B cell (primary cell): ENCODE results near the gene TMEM244. TPM values are rescaled to one million over a fixed set of nuclear protein-coding genes. Genes with fewer than 3 reads are reported as not detected.

ENCODE experiments used
- ATAC-seq: fragments of 200-7000 bp; cut with Tn5 transposase; one replicate; pipeline ENCODE4 v1.10.0; 2021; ENCODE audit warnings: low read depth, mild to moderate bottlenecking, moderate number of reproducible peaks, moderate library complexity
- CTCF ChIA-PET: fragments of 350-600 bp; sonication (Branson Sonifier 250); formaldehyde crosslinking; loops from one replicate; lab custom pipeline; 2021; ENCODE audit warnings: antibody characterized with exemption, inconsistent platforms; lab: Charles Lee
- POLR2A ChIA-PET: fragments of 350-600 bp; sonication (Branson Sonifier 250); formaldehyde crosslinking; loops from one replicate; lab custom pipeline; 2021; ENCODE audit warnings: antibody characterized with exemption; lab: Charles Lee
- DNase-seq: peaks from one replicate; pipeline ENCODE4 v3.0.0; 2013
- H2AFZ ChIP-seq: 2 replicates; pipeline ENCODE4 v1.6.1; 2012; ENCODE audit warnings: mild to moderate bottlenecking, low read depth, low read length; ENCODE audit not compliant: insufficient read depth, poor library complexity, severe bottlenecking
- H3K27ac ChIP-seq, 2 donors: 1 replicate in 1 of 2; 2 replicates in 1 of 2; pipeline ENCODE4 v1.5.1; 2012 to 2013; ENCODE audit warnings: low read length in 2 of 2, mild to moderate bottlenecking in 2 of 2, moderate library complexity in 1 of 2
- H3K27me3 ChIP-seq, 4 experiments: fragments of 200-600 bp in 1 of 4; sonication (generic) in 1 of 4; replicated peaks in 1 of 4; 1 replicate in 2 of 4; 2 replicates in 2 of 4; pipeline versions ENCODE4 v1.6.1 to v1.7.0; 2013 to 2016; ENCODE audit warnings: low read length in 3 of 4, mild to moderate bottlenecking in 2 of 4, mixed read lengths in 1 of 4, moderate library complexity in 1 of 4; ENCODE audit not compliant: insufficient read depth in 4 of 4, control insufficient read depth in 3 of 4; ENCODE audit errors: control extremely low read depth in 1 of 4
- H3K36me3 ChIP-seq, 2 experiments: replicated peaks in 1 of 2; 1 replicate in 1 of 2; 2 replicates in 1 of 2; pipeline versions ENCODE4 v1.6.1 to v1.7.1; 2013; ENCODE audit warnings: low read length in 1 of 2; ENCODE audit not compliant: insufficient read depth in 2 of 2, control insufficient read depth in 1 of 2; ENCODE audit errors: control extremely low read depth in 1 of 2, extremely low read depth in 1 of 2
- H3K4me1 ChIP-seq, 2 donors: fragments of 200-600 bp in 1 of 2; sonication (generic) in 1 of 2; 1 replicate in 1 of 2; 2 replicates in 1 of 2; pipeline versions ENCODE4 v1.5.1 to v1.6.1; 2013 to 2017; ENCODE audit warnings: low read length in 2 of 2; ENCODE audit not compliant: control insufficient read depth in 2 of 2, insufficient read depth in 2 of 2
- H3K4me2 ChIP-seq: replicated peaks from 2 replicates; pipeline ENCODE3; 2012; ENCODE audit warnings: mild to moderate bottlenecking, low read depth, low read length; ENCODE audit not compliant: poor library complexity, severe bottlenecking
- H3K4me3 ChIP-seq, 5 experiments: fragments of 200-600 bp in 1 of 5; sonication (generic) in 1 of 5; 1 replicate in 3 of 5; 2 replicates in 2 of 5; pipeline versions ENCODE4 v1.5.1 to v1.7.0; 2011 to 2016; ENCODE audit warnings: low read length in 4 of 5, mild to moderate bottlenecking in 4 of 5, low read depth in 2 of 5, control low read depth in 1 of 5, moderate library complexity in 1 of 5; ENCODE audit not compliant: insufficient read depth in 1 of 5; ENCODE audit errors: control extremely low read depth in 1 of 5, extremely low read depth in 1 of 5
- H3K79me2 ChIP-seq: fragments of 200-600 bp; sonication (generic); one replicate; pipeline ENCODE4 v1.6.0; 2016; ENCODE audit warnings: low read length; ENCODE audit not compliant: control insufficient read depth, insufficient read depth
- H3K9ac ChIP-seq: fragments of 200-600 bp; sonication (generic); 2 replicates; pipeline ENCODE4 v1.6.1; 2017; ENCODE audit warnings: mild to moderate bottlenecking, low read length, moderate library complexity
- H3K9me3 ChIP-seq, 3 donors: one replicate each; pipeline versions ENCODE4 v1.6.1 to v1.7.1; 2013; ENCODE audit warnings: low read length in 2 of 3; ENCODE audit not compliant: control insufficient read depth in 2 of 3, insufficient read depth in 1 of 3; ENCODE audit errors: control extremely low read depth in 1 of 3
- H4K20me1 ChIP-seq: 2 replicates; pipeline ENCODE4 v1.6.0; 2012; ENCODE audit warnings: mild to moderate bottlenecking, low read length; ENCODE audit not compliant: insufficient read depth, control insufficient read depth, poor library complexity, severe bottlenecking
- H3K27ac Mint-ChIP-seq: one replicate; pipeline ENCODE4 v1.8.0; 2021; ENCODE audit warnings: mixed read lengths
- H3K27me3 Mint-ChIP-seq: one replicate; pipeline ENCODE4 v1.8.0; 2021; ENCODE audit warnings: mixed read lengths
- H3K4me1 Mint-ChIP-seq: one replicate; pipeline ENCODE4 v1.8.0; 2021; ENCODE audit warnings: mixed read lengths
- H3K4me3 Mint-ChIP-seq: one replicate; pipeline ENCODE4 v1.8.0; 2021; ENCODE audit warnings: mixed read lengths
- H3K9me3 Mint-ChIP-seq: one replicate; pipeline ENCODE4 v1.8.0; 2022; ENCODE audit warnings: mixed read lengths; ENCODE audit not compliant: insufficient read depth
- CTCF ChIP-seq: fragments of 200-600 bp; IDR thresholded peaks from one replicate; pipeline ENCODE4 v1.8.0; 2022; ENCODE audit warnings: antibody characterized with exemption, mild to moderate bottlenecking
- EZH2 ChIP-seq: IDR thresholded peaks from 2 replicates; pipeline ENCODE4 v1.6.1; 2012; ENCODE audit warnings: borderline replicate concordance, low read depth, mild to moderate bottlenecking, moderate library complexity, low read length; ENCODE audit not compliant: insufficient read depth, poor library complexity, severe bottlenecking
- intact Hi-C: fragments of 100-400 bp; cut with micrococcal nuclease; formaldehyde crosslinking; loops from one replicate; pipeline ENCODE4 v1.10.0; 2022
- polyA plus RNA-seq: library from polyadenylated mRNA; depleted of rRNA; stranded (reverse); fragments of >200 nt; gene quantifications from 2 replicates; pipeline ENCODE4 v1.2.3, GENCODE V29; 2012
- total RNA-seq, 2 donors: library from RNA; stranded (reverse); fragments of 120-200 nt in 1 of 2; gene quantifications; 1 replicate in 1 of 2; 2 replicates in 1 of 2; pipeline versions ENCODE4 v1.2.3 to v1.2.4, GENCODE V29; 2013 to 2022

TMEM244 gene
- total and polyA plus RNA-seq, 2 donors (not counting 1 experiment from before 2014, with no cell fraction given), result not detected

GRCh38 chr6:129901910-129902309 lies 40.8 kb upstream of the TMEM244 start:
- ATAC-seq (peak; percentile 24), DNase-seq (no peak)
- Mint-ChIP-seq H3K4me3 (no peak overlapping the region), H3K4me1 (peaks cover 6% of the 10 kb centered on the region), H3K27ac (no peak overlapping the region), H3K9me3 (no peaks in the 10 kb centered on the region), H3K27me3 (peaks cover 4% of the 10 kb centered on the region)
- H4K20me1 ChIP-seq, result no peaks in the 10 kb centered on the region
- H3K4me2 ChIP-seq, result no peak overlapping the region
- no peaks in the 10 kb centered on the region for H3K79me2 ChIP-seq
- intact Hi-C loops, result no loop called here
- H3K4me3 ChIP-seq, result no peak overlapping the region
- H3K9ac ChIP-seq, result no peak overlapping the region
- no peaks in the 10 kb centered on the region for H3K4me1 ChIP-seq
- H2AFZ ChIP-seq, result no peak overlapping the region
- H3K9me3 ChIP-seq, result no peaks in the 10 kb centered on the region
- H3K36me3 ChIP-seq, result no peaks in the 10 kb centered on the region
- ChIA-PET POLR2A (no interaction called here), CTCF (no interaction called here)
- TF ChIP-seq EZH2 (no peak), CTCF (no peak)
- H3K27me3 ChIP-seq, result no peaks in the 10 kb centered on the region
- no peak overlapping the region for H3K27ac ChIP-seq

GRCh38 chr6:129895692-129896091 lies 34.6 kb upstream of the TMEM244 start:
- POLR2A ChIA-PET, result no interaction called here
- Histone ChIP-seq H3K9me3 (no peaks in the 10 kb centered on the region), H3K4me2 (peak overlapping the region; percentile 1), H3K4me1 (peaks cover 4 to 8% of the 10 kb centered on the region in 2 donors), H3K79me2 (no peaks in the 10 kb centered on the region), H3K9ac (no peak overlapping the region), H3K36me3 (no peaks in the 10 kb centered on the region), H3K4me3 (no peak overlapping the region), H2AFZ (no peak overlapping the region), H4K20me1 (no peaks in the 10 kb centered on the region), H3K27ac (no peak overlapping the region), H3K27me3 (no peaks in the 10 kb centered on the region)
- no peak for ATAC-seq
- intact Hi-C loops, result loop anchor here (5.0 kb wide), 1 partner anchor 42 kb away; no protein-coding TSS in a partner anchor
- Mint-ChIP-seq H3K4me3 (no peak overlapping the region), H3K9me3 (no peaks in the 10 kb centered on the region), H3K27ac (no peak overlapping the region), H3K27me3 (no peaks in the 10 kb centered on the region), H3K4me1 (peaks cover 16% of the 10 kb centered on the region)
- DNase-seq, result peak; percentile 17
- CTCF ChIA-PET, result interaction anchor here (0.7 to 1.5 kb wide), 3 partner anchors 43 to 130 kb away, joined by 3 to 6 read pairs (median 5); no protein-coding TSS in a partner anchor
- TF ChIP-seq CTCF (no peak), EZH2 (no peak)
